SK-N-SH treated with all-trans-retinoic acid at 6 μM for 48 hours (cell line): ENCODE data around the gene NPAS1.

Source experiments
- ATAC-seq: fragments of 200-7000 bp; cut with Tn5 transposase; 3 replicates; pipeline ENCODE4 v1.9.1; 2020; ENCODE audit warnings: mild to moderate bottlenecking, moderate library complexity
- ARNTL ChIP-seq: fragments of 450-650 bp; formaldehyde crosslinking; IDR thresholded peaks from 2 replicates; pipeline ENCODE4 v1.5.0; 2020; ENCODE audit warnings: low read depth, mild to moderate bottlenecking, moderate library complexity, borderline replicate concordance
- BACH2 ChIP-seq: fragments of 250-450 bp; sonication (Bioruptor Pico); IDR thresholded peaks from 2 replicates; pipeline ENCODE4 v1.9.0; 2021; ENCODE audit warnings: mild to moderate bottlenecking, borderline replicate concordance
- CREB5 ChIP-seq: fragments of 250-450 bp; sonication (Bioruptor Pico); IDR thresholded peaks from 2 replicates; pipeline ENCODE4 v1.5.1; 2020; ENCODE audit warnings: low read depth, mild to moderate bottlenecking, moderate library complexity
- CSDC2 ChIP-seq: fragments of 250-450 bp; sonication (Bioruptor Pico); IDR thresholded peaks from 2 replicates; pipeline ENCODE4 v1.5.0; 2020; ENCODE audit warnings: mild to moderate bottlenecking, moderate library complexity
- CSRNP3 ChIP-seq: fragments of 250-450 bp; sonication (Bioruptor Pico); IDR thresholded peaks from 2 replicates; pipeline ENCODE4 v1.5.1; 2021; ENCODE audit warnings: mild to moderate bottlenecking, moderate library complexity
- ESRRG ChIP-seq: fragments of 250-450 bp; sonication (Bioruptor Pico); IDR thresholded peaks from 2 replicates; pipeline ENCODE4 v1.6.1; 2021; ENCODE audit warnings: mild to moderate bottlenecking
- GLIS3 ChIP-seq: fragments of 250-450 bp; sonication (Bioruptor Pico); IDR thresholded peaks from 2 replicates; pipeline ENCODE4 v1.5.0; 2020; ENCODE audit warnings: mild to moderate bottlenecking, moderate library complexity
- ISL1 ChIP-seq: fragments of 250-450 bp; sonication (Bioruptor Pico); IDR thresholded peaks from 2 replicates; pipeline ENCODE4 v2.1.2; 2022; ENCODE audit warnings: mild to moderate bottlenecking, moderate library complexity
- OSR1 ChIP-seq: fragments of 250-450 bp; sonication (Bioruptor Pico); IDR thresholded peaks from 2 replicates; pipeline ENCODE4 v1.8.0; 2022; ENCODE audit warnings: moderate library complexity, mild to moderate bottlenecking, inconsistent platforms
- POU6F1 ChIP-seq: fragments of 250-450 bp; sonication (Bioruptor Pico); IDR thresholded peaks from 2 replicates; pipeline ENCODE4 v1.8.0; 2021; ENCODE audit warnings: low read depth, mild to moderate bottlenecking, moderate library complexity, borderline replicate concordance
- PPARA ChIP-seq: fragments of 250-450 bp; sonication (Bioruptor Pico); IDR thresholded peaks from 2 replicates; pipeline ENCODE4 v1.5.0; 2020; ENCODE audit warnings: mild to moderate bottlenecking, borderline replicate concordance
- RARB ChIP-seq: fragments of 250-450 bp; sonication (Bioruptor Pico); IDR thresholded peaks from 2 replicates; pipeline ENCODE4 v1.8.0; 2021; ENCODE audit warnings: mild to moderate bottlenecking, moderate library complexity
- SNAI2 ChIP-seq: fragments of 250-450 bp; sonication (Bioruptor Pico); IDR thresholded peaks from 2 replicates; pipeline ENCODE4 v1.5.0; 2020; ENCODE audit warnings: mild to moderate bottlenecking, moderate library complexity
- TOX ChIP-seq: fragments of 250-450 bp; sonication (Bioruptor Pico); IDR thresholded peaks from 2 replicates; pipeline ENCODE4 v1.8.0; 2021; ENCODE audit warnings: mild to moderate bottlenecking, moderate library complexity, borderline replicate concordance
- TSHZ2 ChIP-seq: fragments of 250-450 bp; sonication (Bioruptor Pico); IDR thresholded peaks from 2 replicates; pipeline ENCODE4 v1.5.0; 2020; ENCODE audit warnings: mild to moderate bottlenecking, moderate library complexity
- ZC3H10 ChIP-seq: fragments of 250-450 bp; sonication (Bioruptor Pico); IDR thresholded peaks from 2 replicates; pipeline ENCODE4 v1.5.1; 2021; ENCODE audit warnings: mild to moderate bottlenecking, moderate library complexity
- ZFP30 ChIP-seq: fragments of 450-650 bp; formaldehyde crosslinking; IDR thresholded peaks from 2 replicates; pipeline ENCODE4 v1.5.0; 2022; ENCODE audit warnings: mild to moderate bottlenecking, moderate library complexity
- ZNF565 ChIP-seq: fragments of 450-650 bp; formaldehyde crosslinking; conservative IDR thresholded peaks from 2 replicates; pipeline ENCODE4 v1.5.0; 2020; ENCODE audit warnings: low read depth, mild to moderate bottlenecking, moderate library complexity
- ZNF70 ChIP-seq: fragments of 450-650 bp; formaldehyde crosslinking; IDR thresholded peaks from 2 replicates; pipeline ENCODE4 v1.5.0; 2020; ENCODE audit warnings: mild to moderate bottlenecking, moderate library complexity
- ZNF8 ChIP-seq: fragments of 450-650 bp; formaldehyde crosslinking; IDR thresholded peaks from 2 replicates; pipeline ENCODE4 v1.5.0; 2020; ENCODE audit warnings: mild to moderate bottlenecking, moderate library complexity

The NPAS1 gene

GRCh38 chr19:46993622-46994021 lies 26.0 kb upstream of the NPAS1 start:
- TF ChIP-seq PPARA (CRISPR knock-in tag), result no peak
- TF ChIP-seq ZFP30 (CRISPR knock-in tag), result no peak
- no peak for TF ChIP-seq CSDC2
- ATAC-seq, result no peak

GRCh38 chr19:46994141-46994686 lies 25.4 kb upstream of the NPAS1 start:
- ATAC-seq, result no peak
- no peak for TF ChIP-seq ZNF565 (CRISPR knock-in tag)
- TF ChIP-seq ZNF70 (CRISPR knock-in tag), result no peak
- no peak for TF ChIP-seq OSR1 (CRISPR knock-in tag)
- TF ChIP-seq CSDC2, result no peak
- no peak for TF ChIP-seq ZC3H10 (CRISPR knock-in tag)
- no peak for TF ChIP-seq BACH2 (CRISPR knock-in tag)
- no peak for TF ChIP-seq CREB5

- ATAC-seq, result no peak
- TF ChIP-seq ISL1 (CRISPR knock-in tag) (no peak), ZFP30 (CRISPR knock-in tag) (no peak), POU6F1 (no peak), CSDC2 (no peak), ESRRG (CRISPR knock-in tag) (no peak), SNAI2 (CRISPR knock-in tag) (no peak), ZNF70 (CRISPR knock-in tag) (no peak)
Measured at GRCh38 chr19:46995492-46995891, 24.1 kb upstream of the NPAS1 start.

- no peak for TF ChIP-seq ESRRG (CRISPR knock-in tag)
- no peak for TF ChIP-seq ISL1 (CRISPR knock-in tag)
- TF ChIP-seq RARB (CRISPR knock-in tag), result no peak
- no peak for TF ChIP-seq CSRNP3 (CRISPR knock-in tag)
- TF ChIP-seq POU6F1, result no peak
- TF ChIP-seq TSHZ2 (CRISPR knock-in tag), result no peak
- no peak for TF ChIP-seq ARNTL (CRISPR knock-in tag)
- TF ChIP-seq TOX, result no peak
- TF ChIP-seq PPARA (CRISPR knock-in tag), result no peak
- no peak for TF ChIP-seq ZNF565 (CRISPR knock-in tag)
- no peak for TF ChIP-seq GLIS3 (CRISPR knock-in tag)
- TF ChIP-seq ZNF8 (CRISPR knock-in tag), result no peak
- no peak for TF ChIP-seq OSR1 (CRISPR knock-in tag)
- TF ChIP-seq SNAI2 (CRISPR knock-in tag), result no peak
- ATAC-seq, result no peak
Measured at GRCh38 chr19:46998445-46999125, 21.1 kb upstream of the NPAS1 start.
